H1 (cell line): ENCODE data around the gene RNASEH2A. TPM values are rescaled to one million over a fixed set of nuclear protein-coding genes. Genes with fewer than 3 reads are reported as not detected.

Experiments used
- BACH1 ChIP-seq: IDR thresholded peaks from 2 replicates; pipeline ENCODE4 v1.6.1; 2012; ENCODE audit warnings: low read length, improper control_type of control experiment
- BRCA1 ChIP-seq: IDR thresholded peaks from 2 replicates; pipeline ENCODE4 v1.6.1; 2012; ENCODE audit warnings: low read depth, low read length, improper control_type of control experiment
- CREB1 ChIP-seq: IDR thresholded peaks from 2 replicates; pipeline ENCODE4 v1.6.1; 2012; ENCODE audit warnings: inconsistent platforms
- E2F6 ChIP-seq: IDR thresholded peaks from 2 replicates; pipeline ENCODE4 v1.6.1; 2012; ENCODE audit warnings: inconsistent platforms
- HDAC2 ChIP-seq, 2 experiments: fragments of 300-600 bp in 1 of 2; sonication (generic) in 1 of 2; IDR thresholded peaks; 2 replicates each; pipeline ENCODE4 v1.6.1; 2011 to 2012; ENCODE audit warnings: low read depth in 2 of 2, low read length in 2 of 2, mild to moderate bottlenecking in 2 of 2, moderate library complexity in 2 of 2, borderline replicate concordance in 1 of 2, inconsistent platforms in 1 of 2
- KDM4A ChIP-seq: IDR thresholded peaks from one replicate; pipeline ENCODE4 v1.7.1; 2012; ENCODE audit warnings: low read depth, mild to moderate bottlenecking, moderate library complexity, low read length, inconsistent platforms; ENCODE audit not compliant: severe bottlenecking
- MAX ChIP-seq: IDR thresholded peaks from 2 replicates; pipeline ENCODE4 v1.6.1; 2012; ENCODE audit warnings: inconsistent platforms
- POLR2A ChIP-seq, 2 experiments: IDR thresholded peaks; 1 replicate in 1 of 2; 2 replicates in 1 of 2; pipeline ENCODE4 v1.6.1; 2011; ENCODE audit warnings: low read depth in 2 of 2, low read length in 2 of 2, mild to moderate bottlenecking in 2 of 2; ENCODE audit errors: control extremely low read depth in 1 of 2
- POLR2AphosphoS5 ChIP-seq: IDR thresholded peaks from 2 replicates; pipeline ENCODE4 v1.6.1; 2011; ENCODE audit warnings: low read depth, low read length
- POU5F1 ChIP-seq: IDR thresholded peaks from 2 replicates; pipeline ENCODE4 v1.6.1; 2011; ENCODE audit warnings: low read depth, mild to moderate bottlenecking, low read length, moderate library complexity
- RNF2 ChIP-seq: fragments of 200-900, 300-1000 bp; sonication (generic); IDR thresholded peaks from 2 replicates; pipeline ENCODE4 v1.7.1; 2016; ENCODE audit warnings: borderline replicate concordance, low read depth, mild to moderate bottlenecking, antibody characterized with exemption, low read length; ENCODE audit not compliant: poor library complexity, severe bottlenecking; ENCODE audit errors: missing control alignments
- SIX5 ChIP-seq: IDR thresholded peaks from 2 replicates; pipeline ENCODE4 v1.6.1; 2011; ENCODE audit warnings: mild to moderate bottlenecking, low read depth, low read length
- SRF ChIP-seq: IDR thresholded peaks from 2 replicates; pipeline ENCODE4 v1.6.1; 2011; ENCODE audit warnings: mild to moderate bottlenecking, low read depth, low read length, moderate library complexity
- TAF1 ChIP-seq: IDR thresholded peaks from 2 replicates; pipeline ENCODE4 v1.6.1; 2011; ENCODE audit warnings: mild to moderate bottlenecking, low read depth, low read length
- YY1 ChIP-seq: IDR thresholded peaks from 2 replicates; pipeline ENCODE4 v1.6.1; 2011; ENCODE audit warnings: low read depth, mild to moderate bottlenecking, low read length
- polyA plus RNA-seq, 7 experiments: library from polyadenylated mRNA; depleted of rRNA in 3 of 7; stranded (reverse) in 5 of 7; unstranded in 2 of 7; fragments of >200 nt in 5 of 7; fragments of 200-250 nt in 2 of 7; gene quantifications; 1 replicate in 5 of 7; 2 replicates in 1 of 7; 4 replicates in 1 of 7; pipeline versions ENCODE4 v1.2.1 to v1.2.3, GENCODE V29; 2011 to 2013; ENCODE audit warnings: missing spikeins in 2 of 7, mixed read lengths in 2 of 7
- total RNA-seq: library from RNA; stranded (reverse); fragmentation: NEBNext Ultra II Directional; extraction: Animal tissue kit (Norgen Biotek cat#: 25700); gene quantifications from 2 replicates; pipeline ENCODE4 v1.2.1, GENCODE V29; 2021

The RNASEH2A gene
- total and polyA plus RNA-seq, 2 of the 8 experiments (the other 6 are each of a cell fraction or from before 2014, with no cell fraction given) = 67.5 to 120 TPM

- peak; percentile 90 for TF ChIP-seq YY1
- no peak for TF ChIP-seq POU5F1
- peak; percentile 4 to 94; a peak in 2 of 4 replicates for TF ChIP-seq HDAC2 (IDR thresholded peaks at IDR 0.05; ENCODE audit: borderline replicate concordance in 1 of 2, low read depth in 2 of 2, low read length in 2 of 2)
- TF ChIP-seq BACH1 = 0 out of 2 replicates have a peak, but pooled peaks have one; percentile 11
- TF ChIP-seq KDM4A = peak; percentile 98
- peak in 1 of 2 experiments; percentile 83; a peak in 1 of 3 replicates for TF ChIP-seq POLR2A (IDR thresholded peaks at IDR 0.05; ENCODE audit: control extremely low read depth in 1 of 2, low read depth in 2 of 2, low read length in 2 of 2)
- no peak for TF ChIP-seq BRCA1
- peak; percentile 95 for TF ChIP-seq E2F6
- TF ChIP-seq POLR2AphosphoS5 = peak; percentile 75; the same call in 1 of the 2 replicates
- TF ChIP-seq CREB1 = peak; percentile 95
- TF ChIP-seq MAX = peak; percentile 86
- TF ChIP-seq RNF2 = no peak
- TF ChIP-seq TAF1 = peak; percentile 80
- peak; percentile 84 for TF ChIP-seq SIX5
- 0 out of 2 replicates have a peak, but pooled peaks have one; percentile 12 for TF ChIP-seq SRF
Observed at GRCh38 chr19:12806242-12807081, at the start of gene RNASEH2A (continued).
